K562 (cell line): ENCODE data around the gene SMAP2. TPM values are rescaled to one million over a fixed set of nuclear protein-coding genes. Genes with fewer than 3 reads are reported as not detected.

Experiments
- COPS2 ChIP-seq: fragments of 450-650 bp; conservative IDR thresholded peaks from 2 replicates; pipeline ENCODE4 v1.6.1; 2016; ENCODE audit warnings: mild to moderate bottlenecking, moderate library complexity
- CSDE1 ChIP-seq, 2 experiments: fragments of 450-650 bp; IDR thresholded peaks; 2 replicates each; pipeline ENCODE4 v1.6.1; 2016; ENCODE audit warnings: mild to moderate bottlenecking in 1 of 2
- EWSR1 ChIP-seq: fragments of 450-650 bp; IDR thresholded peaks from 2 replicates; pipeline ENCODE4 v1.6.1; 2018; ENCODE audit warnings: borderline replicate concordance, mild to moderate bottlenecking, low read depth, moderate library complexity; ENCODE audit not compliant: partially characterized antibody
- FOXJ3 ChIP-seq: sonication (generic); formaldehyde crosslinking; IDR thresholded peaks from 2 replicates; pipeline ENCODE4 v1.4.0; 2020; ENCODE audit warnings: mild to moderate bottlenecking, missing genetic modification reagents
- GABPB1 ChIP-seq: sonication (generic); formaldehyde crosslinking; IDR thresholded peaks from 2 replicates; pipeline ENCODE4 v1.8.0; 2022; ENCODE audit warnings: mild to moderate bottlenecking, missing genetic modification reagents
- HMG20B ChIP-seq: fragments of 250-450 bp; sonication (Bioruptor Pico); IDR thresholded peaks from 2 replicates; pipeline ENCODE4 v1.5.0; 2021; ENCODE audit warnings: mild to moderate bottlenecking
- IRF2 ChIP-seq: sonication (generic); formaldehyde crosslinking; IDR thresholded peaks from 2 replicates; pipeline ENCODE4 v1.8.1; 2022; ENCODE audit warnings: mild to moderate bottlenecking, missing genetic modification reagents
- JUND ChIP-seq, 2 experiments: IDR thresholded peaks; 2 replicates in 1 of 2; 3 replicates in 1 of 2; pipeline ENCODE4 v1.6.1; 2011; ENCODE audit warnings: borderline replicate concordance in 2 of 2, low read depth in 2 of 2, low read length in 2 of 2, improper control_type of control experiment in 1 of 2, missing biosample characterization in 1 of 2, missing genetic modification characterization in 1 of 2, missing genetic modification reagents in 1 of 2
- MAFF ChIP-seq: IDR thresholded peaks from 2 replicates; pipeline ENCODE4 v1.6.1; 2012; ENCODE audit warnings: low read length, improper control_type of control experiment
- MLLT1 ChIP-seq, 2 experiments: fragments of 450-650 bp; IDR thresholded peaks; 2 replicates each; pipeline ENCODE4 v1.6.1; 2016
- MTA3 ChIP-seq: fragments of 450-650 bp; formaldehyde crosslinking; IDR thresholded peaks from 2 replicates; pipeline ENCODE4 v1.6.1; 2017; ENCODE audit warnings: mild to moderate bottlenecking, borderline replicate concordance
- POLR2B ChIP-seq: fragments of 450-650 bp; IDR thresholded peaks from 2 replicates; pipeline ENCODE4 v1.6.1; 2018; ENCODE audit warnings: low read depth; ENCODE audit not compliant: partially characterized antibody
- SMAD1 ChIP-seq: fragments of 150-350 bp; IDR thresholded peaks from 2 replicates; pipeline ENCODE4 v1.6.1; 2014; ENCODE audit warnings: low read length, low read depth; ENCODE audit not compliant: partially characterized antibody
- SMC3 ChIP-seq: conservative IDR thresholded peaks from 2 replicates; pipeline ENCODE4 v1.6.1; 2011; ENCODE audit warnings: low read depth, low read length, improper control_type of control experiment; ENCODE audit not compliant: insufficient read depth
- SRF ChIP-seq, 2 experiments: fragments of 250-450, 450-650 bp in 1 of 2; sonication (Bioruptor Pico) in 1 of 2; sonication (generic) in 1 of 2; formaldehyde crosslinking; IDR thresholded peaks; 2 replicates each; pipeline versions ENCODE4 v1.5.0 to v1.5.1; 2020 to 2022; ENCODE audit warnings: mild to moderate bottlenecking in 1 of 2, missing genetic modification reagents in 1 of 2
- THRA ChIP-seq: fragments of 450-650 bp; IDR thresholded peaks from 2 replicates; pipeline ENCODE4 v1.6.1; 2017; ENCODE audit warnings: mild to moderate bottlenecking, moderate library complexity
- ZBTB1 ChIP-seq: sonication (generic); formaldehyde crosslinking; IDR thresholded peaks from 2 replicates; pipeline ENCODE4 v1.8.1; 2023; ENCODE audit warnings: missing genetic modification reagents, low read depth, mild to moderate bottlenecking, borderline replicate concordance
- ZNF212 ChIP-seq: fragments of 450-650 bp; formaldehyde crosslinking; IDR thresholded peaks from 2 replicates; pipeline ENCODE4 v1.4.0; 2020; ENCODE audit warnings: mild to moderate bottlenecking
- ZNF639 ChIP-seq, 2 experiments: fragments of 200-800 bp in 1 of 2; sonication (Bioruptor generic) in 1 of 2; sonication (generic) in 1 of 2; formaldehyde crosslinking in 1 of 2; IDR thresholded peaks in 1 of 2; conservative IDR thresholded peaks in 1 of 2; 2 replicates each; pipeline versions ENCODE4 v1.5.0 to v1.6.1; 2016 to 2020; ENCODE audit warnings: missing compliant biosample characterization in 1 of 2, missing genetic modification characterization in 1 of 2, missing genetic modification reagents in 1 of 2
- ZNF740 ChIP-seq, 3 experiments: fragments of 200-800 bp in 1 of 3; sonication (Bioruptor generic) in 1 of 3; sonication (generic) in 1 of 3; formaldehyde crosslinking in 1 of 3; IDR thresholded peaks; 2 replicates each; pipeline versions ENCODE4 v1.6.1 to v1.8.0; 2016 to 2022; ENCODE audit warnings: mild to moderate bottlenecking in 2 of 3, missing compliant biosample characterization in 2 of 3, missing genetic modification characterization in 2 of 3, missing genetic modification reagents in 1 of 3
- polyA plus RNA-seq, 8 experiments: library from polyadenylated mRNA; depleted of rRNA in 4 of 8; stranded (reverse) in 5 of 8; unstranded in 3 of 8; fragments of >200 nt; fragmentation: Nextera tagmentation in 2 of 8; fragmentation: Illumina TruSeq in 1 of 8; extraction: Ambion mirVana in 2 of 8; extraction: Trizol in 1 of 8; gene quantifications; 2 replicates each; pipeline versions ENCODE4 v1.2.1 to v1.2.3, GENCODE V29; 2011 to 2014; ENCODE audit warnings: inconsistent platforms in 1 of 8, missing spikeins in 1 of 8
- total RNA-seq, 7 experiments: library from RNA; depleted of rRNA in 6 of 7; stranded (reverse); fragments of >200 nt in 6 of 7; fragmentation: Illumina TruSeq in 2 of 7; extraction: Trizol in 2 of 7; gene quantifications; 2 replicates each; pipeline versions ENCODE4 v1.2.1 to v1.2.3, GENCODE V29; 2011 to 2021; ENCODE audit warnings: low replicate concordance in 1 of 7

Gene SMAP2
- total and polyA plus RNA-seq, 9 of the 15 experiments (the other 6 are each of a cell fraction or from before 2014, with no cell fraction given) = 38.7 to 212 (median 94.1) TPM

GRCh38 chr1:40385437-40386358 lies 12.2 kb downstream of the SMAP2 start (continued):
- TF ChIP-seq IRF2 (CRISPR knock-in tag) (no peak), MAFF (no peak), THRA (no peak), ZNF740 (CRISPR knock-in tag; IDR thresholded peaks at IDR 0.05) (no peak), ZNF740 (tag; IDR thresholded peaks at IDR 0.05) (no peak), ZBTB1 (no peak), HMG20B (CRISPR knock-in tag) (no peak), SMC3 (no peak), SMAD1 (no peak), SRF (CRISPR knock-in tag; IDR thresholded peaks at IDR 0.05) (no peak), MLLT1 (IDR thresholded peaks at IDR 0.05) (peak in 1 of 2 experiments; percentile 41; a peak in 2 of 4 replicates), MTA3 (peak; percentile 33; the same call in 1 of the 2 replicates), EWSR1 (no peak), FOXJ3 (CRISPR knock-in tag) (no peak), COPS2 (no peak), POLR2B (no peak), GABPB1 (CRISPR knock-in tag) (no peak), ZNF212 (CRISPR knock-in tag) (no peak), ZNF639 (CRISPR knock-in tag; conservative IDR thresholded peaks at IDR 0.05 in 1 of 2, IDR thresholded peaks at IDR 0.05 in 1 of 2) (peak in 1 of 2 experiments; percentile 73; a peak in 2 of 4 replicates), CSDE1 (IDR thresholded peaks at IDR 0.05) (no peak), JUND (IDR thresholded peaks at IDR 0.05; ENCODE audit: borderline replicate concordance, low read depth, low read length) (no peak), JUND (tag; IDR thresholded peaks at IDR 0.05; ENCODE audit: borderline replicate concordance, low read depth, low read length) (peak; percentile 24)
